HG03520 (cell line): ENCODE results near the gene MTHFD1L.

Experiments used
- ATAC-seq: cut with Tn5 transposase; IDR thresholded peaks from one replicate; pipeline ENCODE4 v1.9.1; 2021; ENCODE audit warnings: mild to moderate bottlenecking, moderate library complexity; ENCODE audit not compliant: unreplicated experiment

Gene MTHFD1L

GRCh38 chr6:151147118-151147832 is 281.8 kb downstream of the MTHFD1L start:
- ATAC-seq, result no peak

- no peak for ATAC-seq
Measured at GRCh38 chr6:151148111-151148510, 282.6 kb downstream of the MTHFD1L start.

GRCh38 chr6:151149793-151150192 is 284.3 kb downstream of the MTHFD1L start:
- no peak for ATAC-seq
